ENCODE results near the gene ABCC4.
A peak's percentile ranks its signal among the peaks of the same experiment; 100 is the strongest.
"Not testable (repeated sequence)": the region's sequence is repeated elsewhere in the genome, so short reads cannot be mapped to it uniquely, and the experiment has no call there.

The ABCC4 gene

GRCh38 chr13:95298971-95299621 lies 2.2 kb downstream of the ABCC4 start:
- DNase-seq: no peak

GRCh38 chr13:95298169-95298965 lies 2.9 kb downstream of the ABCC4 start:
- no peak for DNase-seq

GRCh38 chr13:95296326-95296925 lies 4.8 kb downstream of the ABCC4 start:
- DNase-seq: peak in 1 of 2 experiments; percentile 10

- DNase-seq: no peak
These were observed 6.2 kb downstream of the ABCC4 start for GRCh38 chr13:95295026-95295425.

- no peak for DNase-seq
These were observed 8.6 kb downstream of the ABCC4 start for GRCh38 chr13:95292622-95293021.

- not testable (repeated sequence) for DNase-seq
These were observed 11.3 kb downstream of the ABCC4 start for GRCh38 chr13:95289901-95290300.

GRCh38 chr13:95289020-95289444 lies 12.2 kb downstream of the ABCC4 start:
- DNase-seq: no peak

- DNase-seq: no peak
These were observed 16.8 kb downstream of the ABCC4 start for GRCh38 chr13:95284436-95284835.

GRCh38 chr13:95279016-95279415 lies 22.2 kb downstream of the ABCC4 start:
- no peak for DNase-seq

- DNase-seq: no peak
These were observed 25.2 kb downstream of the ABCC4 start for GRCh38 chr13:95276037-95276505.

GRCh38 chr13:95275322-95276036 lies 25.8 kb downstream of the ABCC4 start:
- DNase-seq: no peak

GRCh38 chr13:95273592-95274132 lies 27.6 kb downstream of the ABCC4 start:
- not testable (repeated sequence) for DNase-seq

GRCh38 chr13:95272076-95272475 lies 29.2 kb downstream of the ABCC4 start:
- DNase-seq: not testable (repeated sequence)

GRCh38 chr13:95269756-95270155 lies 31.5 kb downstream of the ABCC4 start:
- no peak for DNase-seq

- not testable (repeated sequence) for DNase-seq
These were observed 32.7 kb downstream of the ABCC4 start for GRCh38 chr13:95268343-95269065.

- no peak for DNase-seq
These were observed 33.4 kb downstream of the ABCC4 start for GRCh38 chr13:95267662-95268342.

- no peak for DNase-seq
These were observed 37.0 kb downstream of the ABCC4 start for GRCh38 chr13:95264225-95264624.

GRCh38 chr13:95262837-95263384 lies 38.3 kb downstream of the ABCC4 start:
- no peak for DNase-seq

GRCh38 chr13:95261956-95262355 lies 39.3 kb downstream of the ABCC4 start:
- no peak for DNase-seq

- no peak for DNase-seq
These were observed 41.2 kb downstream of the ABCC4 start for GRCh38 chr13:95260031-95260525.

- DNase-seq: no peak
These were observed 42.5 kb downstream of the ABCC4 start for GRCh38 chr13:95258619-95259194.

All from stimulated activated CD4-positive, alpha-beta T cell treated with anti-CD3 and anti-CD28 coated beads, Interleukin-4, amount 100 ng/mL, for 4 hours (primary cell).